IMR-90 (cell line): ENCODE measurements around the gene GALR1. TPM values are rescaled to one million over a fixed set of nuclear protein-coding genes. Genes with fewer than 3 reads are reported as not detected.

ENCODE experiments used
- ATAC-seq: fragments of 200-7000 bp; cut with Tn5 transposase; 2 replicates; pipeline ENCODE4 v1.9.1; 2020; ENCODE audit warnings: low read depth, mild to moderate bottlenecking, moderate library complexity
- BruUV-seq: library from RNA; stranded (reverse); fragments of 400-500 nt; replicated peaks from 2 replicates; lab custom pipeline; 2021; lab: Mats Ljungman, UMichigan
- CTCF ChIA-PET: fragments of 300-600 bp; formaldehyde crosslinking; extraction: SDS; loops from one replicate; lab custom pipeline; 2021; ENCODE audit warnings: antibody characterized with exemption; lab: Yijun Ruan, JAX
- POLR2A ChIA-PET: fragments of 300-600 bp; sonication (Branson Sonifier 250); formaldehyde crosslinking; loops from one replicate; lab custom pipeline; 2022; ENCODE audit warnings: antibody characterized with exemption; ENCODE audit not compliant: unreplicated experiment; lab: Charles Lee
- DNase-seq: peaks from one replicate; pipeline ENCODE4 v3.0.0; 2013
- H2AFZ ChIP-seq: replicated peaks from 2 replicates; pipeline ENCODE3; 2013; ENCODE audit warnings: low read length, mild to moderate bottlenecking; ENCODE audit not compliant: poor library complexity
- H2AK5ac ChIP-seq: 2 replicates; pipeline ENCODE4 v1.6.1; 2013; ENCODE audit warnings: low read depth, low read length, inconsistent platforms
- H2AK9ac ChIP-seq: replicated peaks from 2 replicates; pipeline ENCODE3; 2013; ENCODE audit warnings: mild to moderate bottlenecking, low read depth, low read length, moderate library complexity; ENCODE audit not compliant: poor library complexity
- H2BK120ac ChIP-seq: 2 replicates; pipeline ENCODE4 v1.6.1; 2013; ENCODE audit warnings: low read depth, low read length, inconsistent platforms
- H2BK15ac ChIP-seq: 3 replicates; pipeline ENCODE4 v1.6.1; 2013; ENCODE audit warnings: low read depth, low read length, inconsistent platforms
- H2BK20ac ChIP-seq: 2 replicates; pipeline ENCODE4 v1.6.1; 2013; ENCODE audit warnings: low read depth, mild to moderate bottlenecking, inconsistent platforms, low read length, moderate library complexity
- H2BK5ac ChIP-seq: 2 replicates; pipeline ENCODE4 v1.6.1; 2013; ENCODE audit warnings: mild to moderate bottlenecking, low read depth, low read length, inconsistent platforms; ENCODE audit not compliant: poor library complexity, severe bottlenecking
- H3K14ac ChIP-seq: replicated peaks from 2 replicates; pipeline ENCODE4 v1.6.1; 2013; ENCODE audit warnings: low read depth, low read length, inconsistent platforms
- H3K18ac ChIP-seq: 2 replicates; pipeline ENCODE4 v1.6.1; 2013; ENCODE audit warnings: low read depth, low read length, control low read depth
- H3K23ac ChIP-seq: 2 replicates; pipeline ENCODE4 v1.6.1; 2013; ENCODE audit warnings: low read depth, low read length, inconsistent platforms
- H3K27ac ChIP-seq: 2 replicates; pipeline ENCODE4 v1.5.1; 2013; ENCODE audit warnings: mild to moderate bottlenecking, control low read depth, low read length; ENCODE audit not compliant: insufficient read depth
- H3K27me3 ChIP-seq: 2 replicates; pipeline ENCODE4 v1.6.1; 2013; ENCODE audit warnings: low read length; ENCODE audit not compliant: control insufficient read depth, insufficient read depth
- H3K36me3 ChIP-seq: 2 replicates; pipeline ENCODE4 v1.6.1; 2013; ENCODE audit warnings: low read length, mixed read lengths; ENCODE audit not compliant: control insufficient read depth, insufficient read depth
- H3K4ac ChIP-seq: 2 replicates; pipeline ENCODE4 v1.6.1; 2013; ENCODE audit warnings: low read depth, low read length, inconsistent platforms
- H3K4me1 ChIP-seq: 2 replicates; pipeline ENCODE4 v1.6.1; 2013; ENCODE audit warnings: low read length, mixed read lengths; ENCODE audit not compliant: control insufficient read depth, insufficient read depth
- H3K4me2 ChIP-seq: 2 replicates; pipeline ENCODE4 v1.6.1; 2013; ENCODE audit warnings: low read depth, mild to moderate bottlenecking, control low read depth, low read length, moderate library complexity
- H3K4me3 ChIP-seq: 2 replicates; pipeline ENCODE4 v1.5.1; 2013; ENCODE audit warnings: low read depth, mild to moderate bottlenecking, control low read depth, low read length, moderate library complexity; ENCODE audit not compliant: insufficient read depth
- H3K56ac ChIP-seq: 2 replicates; pipeline ENCODE4 v1.6.1; 2013; ENCODE audit warnings: low read length, inconsistent platforms; ENCODE audit not compliant: insufficient read depth; ENCODE audit errors: extremely low read depth
- H3K79me1 ChIP-seq, 2 experiments: 2 replicates each; pipeline ENCODE4 v1.6.1; 2013; ENCODE audit warnings: low read length in 2 of 2, inconsistent platforms in 1 of 2, low read depth in 1 of 2
- H3K9ac ChIP-seq: 2 replicates; pipeline ENCODE4 v1.6.1; 2013; ENCODE audit warnings: low read depth, low read length, control low read depth
- H3K9me1 ChIP-seq: 2 replicates; pipeline ENCODE4 v1.6.1; 2013; ENCODE audit warnings: low read length, inconsistent platforms; ENCODE audit not compliant: insufficient read depth
- H3K9me3 ChIP-seq: 2 replicates; pipeline ENCODE4 v1.6.1; 2013; ENCODE audit warnings: low read length; ENCODE audit not compliant: control insufficient read depth, insufficient read depth
- H4K20me1 ChIP-seq: 2 replicates; pipeline ENCODE4 v1.6.1; 2013; ENCODE audit warnings: low read length, inconsistent platforms; ENCODE audit not compliant: insufficient read depth
- H4K5ac ChIP-seq: 2 replicates; pipeline ENCODE4 v1.6.1; 2013; ENCODE audit warnings: mild to moderate bottlenecking, low read depth, low read length, control low read depth
- H4K8ac ChIP-seq, 2 experiments: 2 replicates each; pipeline ENCODE4 v1.6.1; 2013; ENCODE audit warnings: low read depth in 2 of 2, low read length in 2 of 2, control low read depth in 1 of 2, inconsistent platforms in 1 of 2
- H4K91ac ChIP-seq: 2 replicates; pipeline ENCODE4 v1.6.1; 2013; ENCODE audit warnings: low read depth, low read length, inconsistent platforms; ENCODE audit not compliant: insufficient read depth
- BHLHE40 ChIP-seq: fragments of 150-350 bp; IDR thresholded peaks from 2 replicates; pipeline ENCODE4 v1.6.1; 2016; ENCODE audit warnings: mild to moderate bottlenecking, low read depth, low read length
- CEBPB ChIP-seq: IDR thresholded peaks from 2 replicates; pipeline ENCODE4 v1.6.1; 2012; ENCODE audit warnings: low read depth, low read length, improper control_type of control experiment
- CHD1 ChIP-seq: IDR thresholded peaks from 2 replicates; pipeline ENCODE4 v1.6.1; 2012; ENCODE audit warnings: low read depth, low read length, improper control_type of control experiment
- CTCF ChIP-seq: conservative IDR thresholded peaks from 2 replicates; pipeline ENCODE4 v1.5.1; 2012; ENCODE audit warnings: mild to moderate bottlenecking, low read depth, low read length, improper control_type of control experiment
- ELK1 ChIP-seq: fragments of 150-350 bp; IDR thresholded peaks from 2 replicates; pipeline ENCODE4 v1.6.1; 2016; ENCODE audit warnings: low read depth, mild to moderate bottlenecking, low read length, moderate library complexity, borderline replicate concordance
- FOS ChIP-seq: fragments of 150-350 bp; IDR thresholded peaks from 2 replicates; pipeline ENCODE4 v1.6.1; 2016; ENCODE audit warnings: low read depth, low read length
- MAFK ChIP-seq: IDR thresholded peaks from 2 replicates; pipeline ENCODE4 v1.6.1; 2012; ENCODE audit warnings: low read depth, low read length, improper control_type of control experiment
- MAZ ChIP-seq: IDR thresholded peaks from 2 replicates; pipeline ENCODE4 v1.6.1; 2012; ENCODE audit warnings: low read depth, mild to moderate bottlenecking, low read length, improper control_type of control experiment, moderate library complexity, borderline replicate concordance
- MXI1 ChIP-seq: IDR thresholded peaks from 2 replicates; pipeline ENCODE4 v1.6.1; 2012; ENCODE audit warnings: low read depth, mild to moderate bottlenecking, low read length, moderate library complexity, borderline replicate concordance
- NFE2L2 ChIP-seq: fragments of 150-350 bp; IDR thresholded peaks from 2 replicates; pipeline ENCODE4 v1.6.1; 2016; ENCODE audit warnings: low read depth, mild to moderate bottlenecking, low read length
- POLR2A ChIP-seq: IDR thresholded peaks from 2 replicates; pipeline ENCODE4 v1.6.1; 2012; ENCODE audit warnings: mild to moderate bottlenecking, low read depth, low read length
- RAD21 ChIP-seq: IDR thresholded peaks from 2 replicates; pipeline ENCODE4 v1.6.1; 2012; ENCODE audit warnings: low read length, improper control_type of control experiment
- RFX5 ChIP-seq: IDR thresholded peaks from 2 replicates; pipeline ENCODE4 v1.8.0; 2012; ENCODE audit warnings: low read depth, mild to moderate bottlenecking, low read length, moderate library complexity
- SMC3 ChIP-seq: fragments of 150-350 bp; IDR thresholded peaks from 2 replicates; pipeline ENCODE4 v1.6.1; 2016; ENCODE audit warnings: low read depth, mild to moderate bottlenecking, antibody characterized with exemption, low read length, moderate library complexity
- USF2 ChIP-seq: fragments of 150-350 bp; IDR thresholded peaks from 2 replicates; pipeline ENCODE4 v1.6.1; 2017; ENCODE audit warnings: mild to moderate bottlenecking, antibody characterized with exemption, low read length, low read depth
- WGBS, 2 experiments: methylation state at CpG; one replicate each; pipeline versions ENCODE4 v1.1.5 to v1.1.7; 2013; ENCODE audit warnings: missing lambda C conversion rate in 2 of 2; ENCODE audit not compliant: insufficient read length in 1 of 2; ENCODE audit errors: extremely low coverage in 2 of 2; 5-methylcytosine and 5-hydroxymethylcytosine counted together
- dilution Hi-C: fragments of 300-500 bp; cut with HindIII; formaldehyde crosslinking; loops from one replicate; pipeline ENCODE4 v1.14.3; 2018; ENCODE audit warnings: low sequenced_read_pairs; ENCODE audit not compliant: unreplicated experiment
- in situ Hi-C: fragments of 300-500 bp; cut with MboI; formaldehyde crosslinking; loops from 3 replicates; pipeline ENCODE4 v1.14.3; 2019; ENCODE audit warnings: low sequenced_read_pairs, inconsistent platforms, mixed read lengths
- intact Hi-C: fragments of 100-400 bp; cut with micrococcal nuclease; formaldehyde crosslinking; loops from 2 replicates; pipeline ENCODE4 v1.10.0; 2022
- polyA plus RNA-seq, 3 experiments: library from polyadenylated mRNA; depleted of rRNA; stranded (reverse); fragments of >200 nt; gene quantifications; 2 replicates each; pipeline ENCODE4 v1.2.3, GENCODE V29; 2012; ENCODE audit warnings: low replicate concordance in 1 of 3
- total RNA-seq: library from RNA; depleted of rRNA; stranded (reverse); fragments of >200 nt; gene quantifications from 2 replicates; pipeline ENCODE4 v1.2.3, GENCODE V29; 2012

GALR1 gene
- total and polyA plus RNA-seq, 2 of the 4 experiments (the other 2 are of a cell fraction) = not detected

GRCh38 chr18:77248873-77249568 is 627 bp upstream of the GALR1 start:
- Histone ChIP-seq H3K9me1 (no peaks in the 10 kb centered on the region), H3K36me3 (no peaks in the 10 kb centered on the region), H4K91ac (no peak overlapping the region), H2AK9ac (no peak overlapping the region), H2BK15ac (no peak overlapping the region), H3K79me1 (no peaks in the 10 kb centered on the region), H2AK5ac (no peak overlapping the region), H3K56ac (no peak overlapping the region), H3K23ac (no peak overlapping the region), H2BK5ac (no peak overlapping the region), H4K20me1 (no peaks in the 10 kb centered on the region), H3K27me3 (peaks cover 40% of the 10 kb centered on the region), H2AFZ (peak overlapping the region; percentile 81), H2BK20ac (no peak overlapping the region), H3K4me3 (peak overlapping the region; percentile 40), H3K9ac (0 out of 2 replicates have a peak overlapping the region, but pooled peaks have one; percentile 26), H3K18ac (no peak overlapping the region), H3K4me2 (peak overlapping the region; percentile 96), H2BK120ac (no peak overlapping the region), H4K8ac (no peak overlapping the region), H4K5ac (no peak overlapping the region), H3K14ac (no peak overlapping the region), H3K9me3 (no peaks in the 10 kb centered on the region; the same call in none of the 2 replicates), H3K4me1 (no peaks in the 10 kb centered on the region), H3K4ac (no peak overlapping the region), H3K27ac (no peak overlapping the region)
- WGBS, 2 experiments = 0% methylated on average over 4 of the region's 22 CpGs; no CpG with 5 or more reads in 1 of the 2 experiments
- TF ChIP-seq MXI1 (no peak), ELK1 (no peak), FOS (no peak), CHD1 (no peak), POLR2A (no peak), NFE2L2 (no peak), SMC3 (no peak), MAZ (no peak), MAFK (no peak), USF2 (no peak), CTCF (no peak), BHLHE40 (no peak), CEBPB (no peak), RFX5 (no peak), RAD21 (no peak)
- in situ Hi-C loops (no loop called here), intact Hi-C loops (no loop called here), dilution Hi-C loops (no loop called here)
- ATAC-seq = peak; percentile 44; the same call in 1 of the 2 replicates
- BruUV-seq = no TSS peak
- CTCF ChIA-PET = interaction anchor here (0.6 kb wide), 1 partner anchor 41 kb away, joined by 3 read pairs; no protein-coding TSS in a partner anchor
- no peak for DNase-seq
- POLR2A ChIA-PET = no interaction called here
